ENCODE data around the gene PVALEF.

The PVALEF gene

GRCh38 chr17:81196505-81197408 lies 31.4 kb downstream of the PVALEF start:
- no peak for DNase-seq (ENCODE audit: low read depth in 1 of 2, low spot score in 1 of 2)
- no peak for TF ChIP-seq JUND (IDR thresholded peaks at IDR 0.05; ENCODE audit: low read depth)
- in situ Hi-C loops (cut with HindIII; ENCODE audit: low pct_unique_long_range_greater_than_20kb, low sequenced_read_pairs): no loop called here

GRCh38 chr17:81197409-81197795 lies 32.1 kb downstream of the PVALEF start:
- TF ChIP-seq JUND (IDR thresholded peaks at IDR 0.05; ENCODE audit: low read depth): no peak
- in situ Hi-C loops (cut with HindIII; ENCODE audit: low pct_unique_long_range_greater_than_20kb, low sequenced_read_pairs): no loop called here
- DNase-seq (ENCODE audit: low read depth in 1 of 2, low spot score in 1 of 2): no peak

GRCh38 chr17:81197831-81198490 lies 32.7 kb downstream of the PVALEF start:
- in situ Hi-C loops (cut with HindIII; ENCODE audit: low pct_unique_long_range_greater_than_20kb, low sequenced_read_pairs): no loop called here
- no peak for TF ChIP-seq JUND (IDR thresholded peaks at IDR 0.05; ENCODE audit: low read depth)
- DNase-seq (ENCODE audit: low read depth in 1 of 2, low spot score in 1 of 2): no peak

GRCh38 chr17:81198826-81199481 lies 33.6 kb downstream of the PVALEF start:
- TF ChIP-seq JUND (IDR thresholded peaks at IDR 0.05; ENCODE audit: low read depth): no peak
- in situ Hi-C loops (cut with HindIII; ENCODE audit: low pct_unique_long_range_greater_than_20kb, low sequenced_read_pairs): no loop called here

GRCh38 chr17:81199482-81199830 lies 34.1 kb downstream of the PVALEF start:
- in situ Hi-C loops (cut with HindIII; ENCODE audit: low pct_unique_long_range_greater_than_20kb, low sequenced_read_pairs): no loop called here

More at GRCh38 chr17:81198826-81199481, 33.6 kb downstream of the PVALEF start:
- DNase-seq (ENCODE audit: low read depth in 1 of 2, low spot score in 1 of 2): no peak

GRCh38 chr17:81200201-81200600 lies 34.9 kb downstream of the PVALEF start:
- in situ Hi-C loops (cut with HindIII; ENCODE audit: low pct_unique_long_range_greater_than_20kb, low sequenced_read_pairs): no loop called here
- no peak for TF ChIP-seq JUND (IDR thresholded peaks at IDR 0.05; ENCODE audit: low read depth)
- no peak for DNase-seq (ENCODE audit: low read depth in 1 of 2, low spot score in 1 of 2)

More at GRCh38 chr17:81199482-81199830, 34.1 kb downstream of the PVALEF start:
- no peak for DNase-seq (ENCODE audit: low read depth in 1 of 2, low spot score in 1 of 2)
- TF ChIP-seq JUND (IDR thresholded peaks at IDR 0.05; ENCODE audit: low read depth): no peak

GRCh38 chr17:81200695-81201580 lies 35.6 kb downstream of the PVALEF start:
- in situ Hi-C loops (cut with HindIII; ENCODE audit: low pct_unique_long_range_greater_than_20kb, low sequenced_read_pairs): no loop called here
- DNase-seq (ENCODE audit: low read depth in 1 of 2, low spot score in 1 of 2): peak; percentile 79 to 89
- no peak for TF ChIP-seq JUND (IDR thresholded peaks at IDR 0.05; ENCODE audit: low read depth)

- no peak for DNase-seq (ENCODE audit: low read depth in 1 of 2, low spot score in 1 of 2)
- no peak for TF ChIP-seq JUND (IDR thresholded peaks at IDR 0.05; ENCODE audit: low read depth)
- in situ Hi-C loops (cut with HindIII; ENCODE audit: low pct_unique_long_range_greater_than_20kb, low sequenced_read_pairs): no loop called here
Measured at GRCh38 chr17:81202318-81202717, 37.0 kb downstream of the PVALEF start.

GRCh38 chr17:81203136-81203535 lies 37.8 kb downstream of the PVALEF start:
- no peak for TF ChIP-seq JUND (IDR thresholded peaks at IDR 0.05; ENCODE audit: low read depth)
- in situ Hi-C loops (cut with HindIII; ENCODE audit: low pct_unique_long_range_greater_than_20kb, low sequenced_read_pairs): no loop called here
- no peak for DNase-seq (ENCODE audit: low read depth in 1 of 2, low spot score in 1 of 2)

- in situ Hi-C loops (cut with HindIII; ENCODE audit: low pct_unique_long_range_greater_than_20kb, low sequenced_read_pairs): no loop called here
- DNase-seq (ENCODE audit: low read depth in 1 of 2, low spot score in 1 of 2): no peak
- TF ChIP-seq JUND (IDR thresholded peaks at IDR 0.05; ENCODE audit: low read depth): no peak
Measured at GRCh38 chr17:81204578-81204977, 39.3 kb downstream of the PVALEF start.

GRCh38 chr17:81206166-81206565 lies 40.9 kb downstream of the PVALEF start:
- no peak for DNase-seq (ENCODE audit: low read depth in 1 of 2, low spot score in 1 of 2)
- TF ChIP-seq JUND (IDR thresholded peaks at IDR 0.05; ENCODE audit: low read depth): no peak
- in situ Hi-C loops (cut with HindIII; ENCODE audit: low pct_unique_long_range_greater_than_20kb, low sequenced_read_pairs): no loop called here

GRCh38 chr17:81206657-81207056 lies 41.4 kb downstream of the PVALEF start:
- DNase-seq (ENCODE audit: low read depth in 1 of 2, low spot score in 1 of 2): no peak
- TF ChIP-seq JUND (IDR thresholded peaks at IDR 0.05; ENCODE audit: low read depth): no peak
- in situ Hi-C loops (cut with HindIII; ENCODE audit: low pct_unique_long_range_greater_than_20kb, low sequenced_read_pairs): no loop called here

Measured in T47D (cell line).